K562 (cell line): Measurements from ENCODE around the gene PCSK1. TPM values are rescaled to one million over a fixed set of nuclear protein-coding genes. Genes with fewer than 3 reads are reported as not detected.

ENCODE experiments used
- ATAC-seq: fragments of 200-7000 bp; cut with Tn5 transposase; 3 replicates; pipeline ENCODE4 v1.9.1; 2020; ENCODE audit warnings: moderate library complexity
- BruUV-seq: library from RNA; stranded (reverse); fragments of 400-500 nt; replicated peaks from 2 replicates; lab custom pipeline; 2021; lab: Mats Ljungman, UMichigan
- CTCF ChIA-PET: fragments of 300-600 bp; formaldehyde crosslinking; extraction: SDS; loops from one replicate; lab custom pipeline; 2021; ENCODE audit warnings: low intra/inter-chr PET ratio; lab: Yijun Ruan, JAX
- POLR2A ChIA-PET: fragments of 300-600, 350-650 bp; sonication (Branson Sonifier 250); formaldehyde crosslinking; extraction: SDS; loops from one replicate; lab custom pipeline; 2021; ENCODE audit warnings: antibody characterized with exemption, inconsistent platforms; lab: Yijun Ruan, JAX
- DNase-seq, 4 experiments: peaks; one replicate each; pipeline versions ENCODE4 v3.0.0 to v3.0.0-alpha.2; 2011 to 2018; ENCODE audit warnings: low spot score in 3 of 4, mixed read lengths in 3 of 4; ENCODE audit errors: extremely low read depth in 1 of 4
- FAIRE-seq: peaks from 2 replicates; lab custom pipeline; 2011; peaks lifted over from hg19 to GRCh38; lab: Jason Lieb, UNC
- H2AFZ ChIP-seq: 2 replicates; pipeline ENCODE4 v1.6.0; 2011; ENCODE audit warnings: low read depth, low read length, control low read depth, inconsistent platforms
- H3K27ac ChIP-seq: fragments of 200-600 bp; 3 replicates; pipeline ENCODE4 v1.8.0; 2011; ENCODE audit warnings: low read depth, mild to moderate bottlenecking, control low read depth, inconsistent platforms, low read length, moderate library complexity, mixed read lengths; ENCODE audit errors: extremely low read depth
- H3K27me3 ChIP-seq, 2 experiments: fragments of 300-600 bp in 1 of 2; 2 replicates in 1 of 2; 3 replicates in 1 of 2; pipeline versions ENCODE4 v1.6.0 to v1.8.0; 2011; ENCODE audit warnings: inconsistent platforms in 2 of 2, low read length in 2 of 2, mild to moderate bottlenecking in 1 of 2, mixed read lengths in 1 of 2, moderate library complexity in 1 of 2; ENCODE audit not compliant: control insufficient read depth in 2 of 2, insufficient read depth in 2 of 2
- H3K36me3 ChIP-seq: fragments of 300-600 bp; 3 replicates; pipeline ENCODE4 v1.8.0; 2011; ENCODE audit warnings: mild to moderate bottlenecking, low read length, inconsistent platforms; ENCODE audit not compliant: control insufficient read depth, insufficient read depth
- H3K4me1 ChIP-seq, 2 experiments: fragments of 200-600 bp in 1 of 2; replicated peaks in 1 of 2; 2 replicates in 1 of 2; 3 replicates in 1 of 2; pipeline versions ENCODE4 v1.5.1 to v1.8.0; 2011; ENCODE audit warnings: inconsistent platforms in 2 of 2, low read length in 2 of 2, mild to moderate bottlenecking in 1 of 2, mixed read lengths in 1 of 2, moderate library complexity in 1 of 2; ENCODE audit not compliant: control insufficient read depth in 2 of 2, insufficient read depth in 2 of 2
- H3K4me2 ChIP-seq: 2 replicates; pipeline ENCODE4 v1.6.1; 2011; ENCODE audit warnings: low read length, control low read depth, inconsistent platforms, mixed read lengths; ENCODE audit not compliant: insufficient read depth
- H3K4me3 ChIP-seq: fragments of 200-600 bp; sonication (generic), shearing (Covaris generic); 2 replicates; pipeline ENCODE4 v1.5.1; 2016; ENCODE audit warnings: control low read depth, inconsistent platforms
- H3K79me2 ChIP-seq: fragments of 200-600 bp; 3 replicates; pipeline ENCODE4 v1.8.0; 2011; ENCODE audit warnings: low read length, inconsistent platforms; ENCODE audit not compliant: control insufficient read depth, insufficient read depth
- H3K9ac ChIP-seq, 2 experiments: 2 replicates each; pipeline versions ENCODE4 v1.6.0 to v1.6.1; 2011; ENCODE audit warnings: low read depth in 2 of 2, low read length in 2 of 2, control low read depth in 1 of 2, inconsistent platforms in 1 of 2, mild to moderate bottlenecking in 1 of 2, mixed read lengths in 1 of 2; ENCODE audit not compliant: insufficient read depth in 1 of 2
- H3K9me1 ChIP-seq: one replicate; pipeline ENCODE4 v1.6.0; 2011; ENCODE audit warnings: inconsistent platforms, mild to moderate bottlenecking, low read length, moderate library complexity; ENCODE audit not compliant: control insufficient read depth, insufficient read depth
- H3K9me3 ChIP-seq: replicated peaks from 2 replicates; pipeline ENCODE4 v1.5.1; 2011; ENCODE audit warnings: low read depth, low read length, inconsistent platforms; ENCODE audit not compliant: control insufficient read depth, insufficient read depth
- H4K20me1 ChIP-seq: replicated peaks from 2 replicates; pipeline ENCODE4 v1.6.1; 2011; ENCODE audit warnings: low read length, inconsistent platforms, mixed read lengths; ENCODE audit not compliant: control insufficient read depth, insufficient read depth
- BMI1 ChIP-seq: fragments of 150-350 bp; IDR thresholded peaks from 2 replicates; pipeline ENCODE4 v1.6.1; 2014; ENCODE audit warnings: low read length
- GATAD2B ChIP-seq: fragments of 450-650 bp; IDR thresholded peaks from 2 replicates; pipeline ENCODE4 v1.6.1; 2017; ENCODE audit warnings: mild to moderate bottlenecking, borderline replicate concordance
- HMG20B ChIP-seq: fragments of 250-450 bp; sonication (Bioruptor Pico); IDR thresholded peaks from 2 replicates; pipeline ENCODE4 v1.5.0; 2021; ENCODE audit warnings: mild to moderate bottlenecking
- POLR2H ChIP-seq: IDR thresholded peaks from 2 replicates; pipeline ENCODE4 v1.6.1; 2016; ENCODE audit warnings: missing genetic modification characterization, low read depth, mild to moderate bottlenecking, control low read depth, missing compliant biosample characterization, moderate library complexity
- RNF219 ChIP-seq: fragments of 250-450 bp; sonication (Bioruptor Pico); IDR thresholded peaks from 2 replicates; pipeline ENCODE4 v1.5.0; 2022; ENCODE audit warnings: mild to moderate bottlenecking
- SMAD2 ChIP-seq: fragments of 150-350 bp; IDR thresholded peaks from 2 replicates; pipeline ENCODE4 v1.6.1; 2014; ENCODE audit warnings: low read depth, mild to moderate bottlenecking, low read length
- TARDBP ChIP-seq: fragments of 450-650 bp; IDR thresholded peaks from 2 replicates; pipeline ENCODE4 v1.6.1; 2016
- TCF7L2 ChIP-seq: fragments of 150-350 bp; IDR thresholded peaks from 2 replicates; pipeline ENCODE4 v1.6.1; 2016; ENCODE audit warnings: low read depth, mild to moderate bottlenecking, low read length, moderate library complexity
- U2AF1 ChIP-seq: fragments of 200-400 bp; formaldehyde crosslinking; optimal IDR thresholded peaks from 2 replicates; pipeline ENCODE3; 2017; ENCODE audit warnings: mild to moderate bottlenecking, low read depth, low read length, moderate library complexity
- VEZF1 ChIP-seq: fragments of 200-800 bp; sonication (Bioruptor generic); IDR thresholded peaks from 2 replicates; pipeline ENCODE4 v1.6.1; 2017; ENCODE audit warnings: missing genetic modification characterization, missing compliant biosample characterization
- ZNF507 ChIP-seq: conservative IDR thresholded peaks from 2 replicates; pipeline ENCODE4 v1.6.1; 2017; ENCODE audit warnings: missing genetic modification characterization, missing compliant biosample characterization
- ZNF75A ChIP-seq: fragments of 450-650 bp; formaldehyde crosslinking; IDR thresholded peaks from 2 replicates; pipeline ENCODE4 v1.4.0; 2020; ENCODE audit warnings: mild to moderate bottlenecking
- WGBS: fragments of 100-300 bp; shearing (Covaris generic); methylation state at CpG from one replicate; pipeline ENCODE4 v1.1.6; 2016; ENCODE audit warnings: low coverage, mixed read lengths; ENCODE audit not compliant: insufficient coverage; ENCODE audit errors: missing lambda C conversion rate; 5-methylcytosine and 5-hydroxymethylcytosine counted together
- in situ Hi-C: fragments of 300-500 bp; cut with MboI; formaldehyde crosslinking; loops from 4 replicates; pipeline ENCODE4 v1.15.0; 2018; ENCODE audit warnings: inconsistent platforms, mixed read lengths
- intact Hi-C: fragments of 100-400 bp; cut with micrococcal nuclease; formaldehyde crosslinking; loops from 2 replicates; pipeline ENCODE4 v1.14.2; 2022
- polyA plus RNA-seq, 8 experiments: library from polyadenylated mRNA; depleted of rRNA in 4 of 8; stranded (reverse) in 5 of 8; unstranded in 3 of 8; fragments of >200 nt; fragmentation: Nextera tagmentation in 2 of 8; fragmentation: Illumina TruSeq in 1 of 8; extraction: Ambion mirVana in 2 of 8; extraction: Trizol in 1 of 8; gene quantifications; 2 replicates each; pipeline versions ENCODE4 v1.2.1 to v1.2.3, GENCODE V29; 2011 to 2014; ENCODE audit warnings: inconsistent platforms in 1 of 8, missing spikeins in 1 of 8
- total RNA-seq, 7 experiments: library from RNA; depleted of rRNA in 6 of 7; stranded (reverse); fragments of >200 nt in 6 of 7; fragmentation: Illumina TruSeq in 2 of 7; extraction: Trizol in 2 of 7; gene quantifications; 2 replicates each; pipeline versions ENCODE4 v1.2.1 to v1.2.3, GENCODE V29; 2011 to 2021; ENCODE audit warnings: low replicate concordance in 1 of 7
- TF ChIP-seq, protein P1 (sequence below): IDR thresholded peaks from 3 replicates; pipeline ENCODE4 v1.6.1; 2011; ENCODE audit warnings: borderline replicate concordance, mild to moderate bottlenecking; ENCODE audit not compliant: insufficient read length, insufficient read depth
- TF ChIP-seq, protein P2 (sequence below): fragments of 250-450 bp; sonication (Bioruptor Pico); IDR thresholded peaks from 2 replicates; pipeline ENCODE4 v1.4.0; 2020

The PCSK1 gene
- total and polyA plus RNA-seq, 9 of the 15 experiments (the other 6 are each of a cell fraction or from before 2014, with no cell fraction given) = not detected

DNA sequence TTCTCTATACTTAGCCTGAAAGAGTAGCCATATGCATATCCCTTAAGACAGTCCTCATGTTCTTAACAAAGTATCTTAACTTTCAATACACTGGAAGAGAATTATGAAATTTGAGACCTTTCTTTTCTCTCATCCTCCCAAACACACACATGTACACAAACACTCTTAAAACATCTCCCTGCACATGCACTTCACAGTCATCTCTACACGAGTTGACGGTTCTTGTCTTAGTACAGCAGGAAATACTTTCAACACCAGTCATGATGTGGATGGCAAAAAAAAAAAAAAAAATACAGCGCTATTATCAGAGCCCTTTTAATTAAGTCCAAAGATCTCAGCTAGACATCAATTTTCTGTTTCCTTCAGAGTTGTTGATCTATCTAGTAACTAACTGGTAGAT, 43.6 kb upstream of the PCSK1 start:
- no peaks in the 10 kb centered on the region for H3K79me2 ChIP-seq
- 0% methylated on average over 3 of the region's 3 CpGs for WGBS
- no peaks in the 10 kb centered on the region for H3K4me1 ChIP-seq
- in situ Hi-C loops = no loop called here
- ChIA-PET POLR2A (interaction anchor here (0.7 kb wide), 2 partner anchors 1163 to 1193 kb away, joined by 3 read pairs; no protein-coding TSS in a partner anchor), CTCF (no interaction called here)
- H3K36me3 ChIP-seq = no peaks in the 10 kb centered on the region
- no peak for ATAC-seq
- no peaks in the 10 kb centered on the region for H3K27me3 ChIP-seq
- no peak overlapping the region for H3K9ac ChIP-seq
- BruUV-seq = no TSS peak
- no peak for DNase-seq
- H3K27ac ChIP-seq = no peak overlapping the region
- intact Hi-C loops = no loop called here
- no peaks in the 10 kb centered on the region for H4K20me1 ChIP-seq
- H2AFZ ChIP-seq = no peak overlapping the region
- no peaks in the 10 kb centered on the region for H3K9me3 ChIP-seq
- no peak for FAIRE-seq
- H3K4me2 ChIP-seq = no peak overlapping the region
- no peak for TF ChIP-seq TARDBP
- no peak for TF ChIP-seq ZNF507
- no peak for TF ChIP-seq HMG20B (CRISPR knock-in tag)
- TF ChIP-seq, protein P1, sequence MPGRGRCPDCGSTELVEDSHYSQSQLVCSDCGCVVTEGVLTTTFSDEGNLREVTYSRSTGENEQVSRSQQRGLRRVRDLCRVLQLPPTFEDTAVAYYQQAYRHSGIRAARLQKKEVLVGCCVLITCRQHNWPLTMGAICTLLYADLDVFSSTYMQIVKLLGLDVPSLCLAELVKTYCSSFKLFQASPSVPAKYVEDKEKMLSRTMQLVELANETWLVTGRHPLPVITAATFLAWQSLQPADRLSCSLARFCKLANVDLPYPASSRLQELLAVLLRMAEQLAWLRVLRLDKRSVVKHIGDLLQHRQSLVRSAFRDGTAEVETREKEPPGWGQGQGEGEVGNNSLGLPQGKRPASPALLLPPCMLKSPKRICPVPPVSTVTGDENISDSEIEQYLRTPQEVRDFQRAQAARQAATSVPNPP = no peak
- TF ChIP-seq VEZF1 (CRISPR knock-in tag) = no peak
- no peak for TF ChIP-seq ZNF75A (CRISPR knock-in tag)
- no peak for TF ChIP-seq BMI1
- TF ChIP-seq, protein P2, sequence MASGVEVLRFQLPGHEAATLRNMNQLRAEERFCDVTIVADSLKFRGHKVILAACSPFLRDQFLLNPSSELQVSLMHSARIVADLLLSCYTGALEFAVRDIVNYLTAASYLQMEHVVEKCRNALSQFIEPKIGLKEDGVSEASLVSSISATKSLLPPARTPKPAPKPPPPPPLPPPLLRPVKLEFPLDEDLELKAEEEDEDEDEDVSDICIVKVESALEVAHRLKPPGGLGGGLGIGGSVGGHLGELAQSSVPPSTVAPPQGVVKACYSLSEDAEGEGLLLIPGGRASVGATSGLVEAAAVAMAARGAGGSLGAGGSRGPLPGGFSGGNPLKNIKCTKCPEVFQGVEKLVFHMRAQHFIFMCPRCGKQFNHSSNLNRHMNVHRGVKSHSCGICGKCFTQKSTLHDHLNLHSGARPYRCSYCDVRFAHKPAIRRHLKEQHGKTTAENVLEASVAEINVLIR (CRISPR knock-in tag) = no peak
- no peak for TF ChIP-seq POLR2H (tag)
- no peak for TF ChIP-seq GATAD2B
- TF ChIP-seq RNF219 (CRISPR knock-in tag) = no peak
- no peak for TF ChIP-seq TCF7L2
- no peak for TF ChIP-seq U2AF1
- no peak for TF ChIP-seq SMAD2
- no peak overlapping the region for H3K4me3 ChIP-seq
- no peaks in the 10 kb centered on the region for H3K9me1 ChIP-seq
